GM23338 (cell line): ENCODE data around the gene MSH3. TPM values are rescaled to one million over a fixed set of nuclear protein-coding genes. Genes with fewer than 3 reads are reported as not detected.

ENCODE experiments used
- ATAC-seq: fragments of 200-7000 bp; cut with Tn5 transposase; 3 replicates; pipeline ENCODE4 v1.9.1; 2020
- DNase-seq: peaks from one replicate; pipeline ENCODE4 v3.0.0-alpha.2; 2015; ENCODE audit warnings: low spot score
- H2AFZ ChIP-seq: fragments of 200-600 bp; sonication (generic); 2 replicates; pipeline ENCODE4 v1.8.0; 2016; ENCODE audit warnings: antibody characterized with exemption, mild to moderate bottlenecking, moderate library complexity
- H3F3A ChIP-seq: fragments of 200-600 bp; sonication (generic); replicated peaks from 2 replicates; pipeline ENCODE4 v1.8.0; 2017; ENCODE audit warnings: antibody characterized with exemption, mixed run types, low read depth
- H3K27ac ChIP-seq: fragments of 200-600 bp; sonication (generic); 2 replicates; pipeline ENCODE4 v1.6.1; 2016; ENCODE audit warnings: low read depth
- H3K27me3 ChIP-seq: fragments of 200-600 bp; sonication (generic); 2 replicates; pipeline ENCODE4 v1.8.0; 2016; ENCODE audit warnings: mild to moderate bottlenecking, mixed run types, moderate library complexity; ENCODE audit not compliant: insufficient read depth
- H3K36me3 ChIP-seq: fragments of 200-600 bp; sonication (generic); 2 replicates; pipeline ENCODE4 v1.8.0; 2016; ENCODE audit warnings: mild to moderate bottlenecking; ENCODE audit not compliant: insufficient read depth
- H3K4me1 ChIP-seq: fragments of 200-600 bp; sonication (generic); 2 replicates; pipeline ENCODE4 v1.8.0; 2016; ENCODE audit warnings: mild to moderate bottlenecking, moderate library complexity; ENCODE audit not compliant: insufficient read depth
- H3K4me2 ChIP-seq: fragments of 200-600 bp; sonication (generic); 2 replicates; pipeline ENCODE4 v1.7.1; 2017; ENCODE audit warnings: mixed run types
- H3K4me3 ChIP-seq: fragments of 200-600 bp; sonication (generic); 2 replicates; pipeline ENCODE4 v1.6.1; 2016; ENCODE audit warnings: mixed run types
- H3K79me2 ChIP-seq: fragments of 200-600 bp; sonication (generic); replicated peaks from 2 replicates; pipeline ENCODE4 v1.8.0; 2017; ENCODE audit warnings: mild to moderate bottlenecking; ENCODE audit not compliant: insufficient read depth
- H3K9me2 ChIP-seq: fragments of 200-600 bp; sonication (generic); 2 replicates; pipeline ENCODE4 v1.8.0; 2017; ENCODE audit not compliant: insufficient read depth
- H4K20me1 ChIP-seq: fragments of 200-600 bp; sonication (generic); replicated peaks from 2 replicates; pipeline ENCODE4 v1.8.0; 2017; ENCODE audit warnings: mild to moderate bottlenecking; ENCODE audit not compliant: insufficient read depth
- H3K27ac Mint-ChIP-seq: 2 replicates; pipeline ENCODE4 v1.8.0; 2020; ENCODE audit warnings: inconsistent platforms, mild to moderate bottlenecking, moderate library complexity, mixed read lengths
- H3K27me3 Mint-ChIP-seq: 3 replicates; pipeline ENCODE4 v1.8.0; 2022; ENCODE audit warnings: low read depth, mild to moderate bottlenecking, moderate library complexity, mixed read lengths, inconsistent platforms; ENCODE audit not compliant: insufficient read depth, poor library complexity
- H3K36me3 Mint-ChIP-seq: 3 replicates; pipeline ENCODE4 v1.8.0; 2021; ENCODE audit warnings: low read depth, mild to moderate bottlenecking, inconsistent platforms, moderate library complexity, mixed read lengths
- H3K4me1 Mint-ChIP-seq: 3 replicates; pipeline ENCODE4 v1.8.0; 2020; ENCODE audit warnings: mild to moderate bottlenecking, inconsistent platforms, mixed read lengths
- H3K4me3 Mint-ChIP-seq: 3 replicates; pipeline ENCODE4 v1.8.0; 2021; ENCODE audit warnings: moderate library complexity, mild to moderate bottlenecking, inconsistent platforms, mixed read lengths
- H3K9me3 Mint-ChIP-seq: 3 replicates; pipeline ENCODE4 v1.8.0; 2020; ENCODE audit warnings: moderate library complexity, mild to moderate bottlenecking, inconsistent platforms, mixed read lengths
- CREB1 ChIP-seq: fragments of 250-450 bp; sonication (Bioruptor Pico); IDR thresholded peaks from 2 replicates; pipeline ENCODE4 v1.5.0; 2020; ENCODE audit warnings: low read depth, mild to moderate bottlenecking, moderate library complexity
- CTCF ChIP-seq, 2 experiments: fragments of 200-600 bp in 1 of 2; sonication (generic) in 1 of 2; conservative IDR thresholded peaks; 2 replicates each; pipeline versions ENCODE4 v1.5.1 to v1.6.1; 2016 to 2017; ENCODE audit warnings: antibody characterized with exemption in 2 of 2, low read depth in 2 of 2, mild to moderate bottlenecking in 2 of 2, moderate library complexity in 1 of 2
- ETS1 ChIP-seq: IDR thresholded peaks from 2 replicates; pipeline ENCODE4 v1.6.1; 2016; ENCODE audit warnings: antibody characterized with exemption
- EZH2 ChIP-seq: fragments of 200-600 bp; sonication (generic); IDR thresholded peaks from one replicate; pipeline ENCODE4 v1.8.0; 2017; ENCODE audit warnings: antibody characterized with exemption, mild to moderate bottlenecking, low read depth; ENCODE audit not compliant: unreplicated experiment
- EZH2phosphoT487 ChIP-seq: fragments of 200-600 bp; sonication (generic); IDR thresholded peaks from one replicate; pipeline ENCODE4 v1.8.1; 2018; ENCODE audit warnings: antibody characterized with exemption; ENCODE audit not compliant: unreplicated experiment
- JUNB ChIP-seq: IDR thresholded peaks from one replicate; pipeline ENCODE4 v1.6.1; 2016; ENCODE audit warnings: antibody characterized with exemption; ENCODE audit not compliant: unreplicated experiment
- NANOG ChIP-seq: IDR thresholded peaks from 2 replicates; pipeline ENCODE4 v1.6.1; 2016; ENCODE audit warnings: antibody characterized with exemption, borderline replicate concordance
- POLR2AphosphoS5 ChIP-seq: IDR thresholded peaks from 2 replicates; pipeline ENCODE4 v1.6.1; 2016; ENCODE audit warnings: antibody characterized with exemption, low read depth
- REST ChIP-seq: IDR thresholded peaks from one replicate; pipeline ENCODE4 v1.6.1; 2018; ENCODE audit warnings: antibody characterized with exemption; ENCODE audit not compliant: unreplicated experiment
- STAT1 ChIP-seq: IDR thresholded peaks from one replicate; pipeline ENCODE4 v1.6.1; 2016; ENCODE audit warnings: antibody characterized with exemption; ENCODE audit not compliant: unreplicated experiment
- ZNF114 ChIP-seq: fragments of 250-450 bp; sonication (Bioruptor Pico); IDR thresholded peaks from 2 replicates; pipeline ENCODE4 v1.5.0; 2020; ENCODE audit warnings: mild to moderate bottlenecking, moderate library complexity
- ZNF331 ChIP-seq: fragments of 250-450 bp; sonication (Bioruptor Pico); IDR thresholded peaks from 2 replicates; pipeline ENCODE4 v1.5.0; 2020; ENCODE audit warnings: low read depth, mild to moderate bottlenecking, moderate library complexity
- ZNF462 ChIP-seq: fragments of 250-450 bp; sonication (Bioruptor Pico); IDR thresholded peaks from 2 replicates; pipeline ENCODE4 v1.5.0; 2020; ENCODE audit warnings: mild to moderate bottlenecking, moderate library complexity
- polyA plus RNA-seq: library from polyadenylated mRNA; unstranded; fragments of >200 nt; fragmentation: Nextera tagmentation; extraction: Ambion mirVana; gene quantifications from 2 replicates; pipeline ENCODE4 v1.2.1, GENCODE V29; 2016
- total RNA-seq: library from RNA; depleted of rRNA; stranded (reverse); fragments of >200 nt; shearing (Covaris generic); gene quantifications from 2 replicates; pipeline ENCODE4 v1.2.3, GENCODE V29; 2014

Gene MSH3
- total and polyA plus RNA-seq, 2 experiments from 2014 or later: 13.3 to 16.6 TPM

- H3K27ac ChIP-seq: no peak overlapping the region
- no peak for DNase-seq
- Mint-ChIP-seq H3K4me3 (no peak overlapping the region), H3K9me3 (no peaks in the 10 kb centered on the region), H3K27ac (no peak overlapping the region), H3K27me3 (peaks cover 10% of the 10 kb centered on the region), H3K36me3 (peaks cover 14% of the 10 kb centered on the region), H3K4me1 (peaks cover 12% of the 10 kb centered on the region)
- no peaks in the 10 kb centered on the region for H3K9me2 ChIP-seq
- H3F3A ChIP-seq: no peaks in the 10 kb centered on the region
- ATAC-seq: peak; percentile 26; the same call in 1 of the 3 replicates
- no peaks in the 10 kb centered on the region for H3K27me3 ChIP-seq
- H3K79me2 ChIP-seq: no peaks in the 10 kb centered on the region
- H3K36me3 ChIP-seq: no peaks in the 10 kb centered on the region
- H2AFZ ChIP-seq: no peak overlapping the region
- no peak overlapping the region for H3K4me2 ChIP-seq
- no peaks in the 10 kb centered on the region for H4K20me1 ChIP-seq
- TF ChIP-seq ETS1 (no peak), CTCF (conservative IDR thresholded peaks at IDR 0.05; ENCODE audit: low read depth in 2 of 2) (no peak), ZNF331 (no peak), STAT1 (no peak), POLR2AphosphoS5 (no peak), ZNF114 (CRISPR knock-in tag) (no peak), REST (no peak), EZH2phosphoT487 (no peak), JUNB (no peak), EZH2 (no peak), ZNF462 (CRISPR knock-in tag) (no peak), NANOG (no peak), CREB1 (CRISPR knock-in tag) (no peak)
- no peak overlapping the region for H3K4me3 ChIP-seq
- 0 out of 2 replicates have a peak, but pooled peaks cover 5% of the 10 kb centered on the region for H3K4me1 ChIP-seq
Measured at GRCh38 chr5:80711216-80711615, 56.8 kb downstream of the MSH3 start.
